ENCODE data around the gene SCN5A.

The SCN5A gene

DNA sequence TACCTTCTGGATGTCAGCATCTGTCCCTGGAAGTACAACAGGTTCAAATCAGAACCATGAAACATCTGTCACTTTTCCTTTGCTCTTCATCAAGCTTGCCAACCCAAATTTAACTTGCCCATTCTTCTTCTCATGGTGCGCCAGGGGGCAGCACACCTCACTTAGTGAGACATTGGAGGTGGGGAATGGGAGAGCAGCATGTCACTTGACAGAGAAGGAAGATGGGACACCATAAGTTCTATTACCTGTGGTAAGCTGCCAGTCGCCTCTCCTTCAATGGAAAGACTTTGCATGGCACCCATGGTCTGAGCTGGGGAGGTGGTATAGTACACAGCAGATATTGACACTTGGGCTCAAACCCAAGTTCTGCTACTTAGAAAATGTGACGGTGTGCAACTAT lies 2.9 kb downstream of the SCN5A start:
- no peak for DNase-seq

GRCh38 chr3:38646062-38646461 lies 3.4 kb downstream of the SCN5A start:
- DNase-seq = no peak

- DNase-seq = no peak
Observed at GRCh38 chr3:38645601-38646000, 3.9 kb downstream of the SCN5A start.

- DNase-seq = no peak
Observed at GRCh38 chr3:38645076-38645475, 4.4 kb downstream of the SCN5A start.

GRCh38 chr3:38644662-38645053 lies 4.8 kb downstream of the SCN5A start:
- no peak for DNase-seq

DNA sequence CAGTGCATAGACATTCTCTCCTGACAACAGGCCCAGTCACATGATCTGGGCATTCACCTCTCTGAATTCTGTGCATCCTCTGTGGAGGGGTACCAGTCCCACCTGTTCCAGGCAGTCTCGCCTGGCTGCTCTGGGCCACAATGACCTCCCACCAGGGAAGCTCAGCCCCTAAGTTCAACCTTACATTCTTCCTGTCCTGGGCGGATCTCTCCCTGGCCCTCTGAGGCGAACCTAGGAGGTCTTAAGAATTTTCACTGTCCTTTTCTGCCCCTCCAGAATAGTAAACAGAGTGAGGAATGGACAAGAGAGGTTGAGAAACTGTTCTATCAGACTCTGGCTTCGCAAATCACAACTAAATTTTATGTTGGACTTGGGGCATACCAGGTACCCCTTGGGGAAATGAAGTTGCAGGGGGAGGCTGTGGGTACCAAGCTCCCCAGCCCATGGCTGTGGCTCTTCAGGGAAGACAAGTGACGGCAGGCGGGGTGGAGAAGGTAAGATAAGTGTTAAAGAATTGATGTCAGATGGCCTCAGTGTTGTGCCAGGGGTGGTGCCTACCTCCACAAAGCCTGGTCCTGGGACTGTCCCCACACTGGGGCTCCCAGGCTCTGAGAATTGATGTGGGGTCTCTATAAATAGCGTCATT lies 5.3 kb downstream of the SCN5A start:
- DNase-seq = no peak

GRCh38 chr3:38643592-38643991 lies 5.9 kb downstream of the SCN5A start:
- DNase-seq = no peak

DNA sequence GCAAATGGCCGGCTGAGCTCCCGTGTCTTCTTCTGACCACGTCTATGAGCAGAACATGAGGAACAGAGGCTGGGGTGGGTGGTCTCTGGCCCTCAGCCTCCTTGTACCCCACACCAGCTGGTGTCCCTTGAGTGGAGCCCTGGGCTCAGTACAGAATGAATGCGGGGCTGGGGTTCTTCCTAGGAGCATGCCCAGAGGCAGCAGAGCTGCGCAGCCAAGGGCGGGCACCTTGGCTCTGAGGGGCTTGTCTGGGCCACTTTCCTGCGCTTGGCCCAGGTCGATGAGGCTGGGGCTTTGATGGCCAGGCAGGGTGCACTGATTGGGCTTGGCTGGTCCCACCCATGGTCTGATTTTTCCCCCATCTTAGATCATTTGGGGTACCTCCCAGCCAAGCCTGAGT lies 6.4 kb downstream of the SCN5A start:
- DNase-seq = no peak

DNA sequence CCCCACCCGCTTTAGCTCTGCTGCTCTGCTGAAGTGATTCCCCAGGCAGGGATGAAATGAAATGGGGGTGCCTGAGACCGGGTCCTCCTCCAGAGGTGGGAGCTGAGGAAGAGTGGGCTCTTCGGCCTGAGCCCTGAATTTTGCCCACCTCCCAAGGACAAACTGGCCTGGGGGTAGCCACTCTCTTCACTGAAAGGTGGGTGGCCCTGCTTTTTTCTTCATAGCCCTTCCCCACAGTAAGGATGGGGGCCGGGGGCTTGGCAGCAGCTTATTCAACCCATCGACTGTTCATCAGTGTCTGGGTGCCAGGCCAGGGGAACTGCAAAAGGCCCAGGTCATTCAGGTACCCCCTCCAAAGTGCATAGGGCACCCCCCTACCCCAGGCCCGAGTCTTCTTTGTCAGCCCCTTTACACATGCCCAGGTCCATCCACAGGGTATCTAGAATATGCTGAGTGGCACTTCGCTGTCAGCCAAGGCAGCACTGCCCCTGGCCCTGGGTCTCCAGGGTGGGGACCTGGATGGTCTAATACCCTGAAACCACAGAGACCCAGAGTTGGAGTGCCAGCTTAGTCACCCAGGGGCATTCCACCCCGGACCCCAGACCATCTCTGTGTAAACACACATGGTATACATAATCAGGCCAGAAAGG lies 7.9 kb downstream of the SCN5A start:
- no peak for DNase-seq

DNA sequence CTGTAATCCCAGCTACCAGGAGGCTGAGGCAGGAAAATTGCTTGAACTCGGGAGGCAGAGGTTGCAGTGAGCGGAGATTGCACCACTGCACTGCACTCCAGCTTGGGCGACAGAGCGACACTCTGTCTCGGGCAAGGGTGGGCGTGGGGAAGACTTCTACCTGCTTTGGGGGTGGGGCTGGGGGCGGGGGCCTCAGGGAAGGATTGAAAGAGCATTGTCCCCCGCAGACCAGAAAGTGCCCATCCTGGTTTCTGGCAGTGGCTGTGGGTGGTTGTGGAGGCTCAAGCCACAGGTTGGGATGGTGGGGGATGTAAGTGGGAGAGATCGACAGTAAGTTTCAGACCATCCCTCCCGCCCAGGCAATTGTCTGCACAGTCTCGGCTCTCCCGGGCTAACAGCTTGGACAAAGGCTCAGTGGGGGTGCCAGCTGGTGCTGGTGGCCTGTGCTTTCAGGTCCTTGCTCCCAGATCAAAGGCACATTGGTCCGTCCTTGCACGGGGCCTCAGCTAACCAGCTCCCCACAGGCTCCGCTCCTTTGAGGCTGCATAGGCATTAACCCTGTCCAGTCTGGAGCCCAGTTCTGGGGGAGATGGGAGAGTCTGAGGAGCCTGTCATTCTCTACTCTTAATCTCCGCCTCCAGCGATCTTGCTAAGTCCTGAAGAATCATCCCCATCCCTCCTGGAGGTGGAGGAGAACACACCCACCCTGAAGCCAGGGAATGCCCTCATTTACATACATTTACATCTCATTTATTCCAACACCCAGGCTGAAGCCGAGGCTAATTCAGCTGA lies 8.6 kb downstream of the SCN5A start:
- no peak for DNase-seq

- no peak for DNase-seq
Observed at GRCh38 chr3:38638354-38638753, 11.1 kb downstream of the SCN5A start.

DNA sequence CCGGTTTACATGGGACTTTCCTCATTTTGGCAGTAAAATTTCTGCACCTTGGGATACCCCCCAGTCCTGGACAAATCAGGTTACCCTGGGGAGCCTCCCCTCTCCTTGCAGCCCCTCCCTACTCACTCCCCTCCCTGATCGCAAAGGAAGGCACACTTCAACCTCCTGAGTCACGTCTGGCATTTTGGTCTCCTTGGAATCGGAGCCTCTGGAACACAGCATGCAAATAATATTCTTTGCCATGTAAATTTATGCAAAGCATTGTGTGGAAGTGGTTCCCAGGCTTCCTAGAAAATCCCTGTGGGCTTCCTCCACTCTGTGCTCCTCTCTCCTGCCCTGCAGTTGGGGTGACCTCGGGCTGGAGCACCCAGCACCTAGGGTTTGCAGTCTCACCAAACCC lies 11.6 kb downstream of the SCN5A start:
- no peak for DNase-seq

DNA sequence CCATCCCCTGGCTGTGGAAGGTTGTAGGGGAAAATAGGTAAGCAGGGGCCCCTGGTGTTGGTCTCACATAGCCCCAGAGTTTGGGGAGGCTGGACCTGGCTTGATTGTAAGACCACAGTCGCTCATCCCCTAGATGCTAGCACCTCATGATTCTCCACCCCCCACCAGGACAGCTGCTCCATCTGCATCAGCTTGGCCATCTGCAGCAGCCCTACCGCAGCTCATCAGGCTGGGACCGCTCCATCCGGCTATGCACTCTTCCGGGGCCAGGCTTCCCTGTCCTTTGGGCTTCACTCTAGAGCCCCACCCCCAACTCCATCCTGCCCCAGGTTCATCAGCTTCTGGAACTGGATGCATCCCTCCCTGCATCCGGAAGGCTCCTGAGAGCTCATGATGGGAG lies 12.6 kb downstream of the SCN5A start:
- no peak for DNase-seq

- DNase-seq = no peak
Observed at GRCh38 chr3:38636464-38636863, 13.0 kb downstream of the SCN5A start.

DNA sequence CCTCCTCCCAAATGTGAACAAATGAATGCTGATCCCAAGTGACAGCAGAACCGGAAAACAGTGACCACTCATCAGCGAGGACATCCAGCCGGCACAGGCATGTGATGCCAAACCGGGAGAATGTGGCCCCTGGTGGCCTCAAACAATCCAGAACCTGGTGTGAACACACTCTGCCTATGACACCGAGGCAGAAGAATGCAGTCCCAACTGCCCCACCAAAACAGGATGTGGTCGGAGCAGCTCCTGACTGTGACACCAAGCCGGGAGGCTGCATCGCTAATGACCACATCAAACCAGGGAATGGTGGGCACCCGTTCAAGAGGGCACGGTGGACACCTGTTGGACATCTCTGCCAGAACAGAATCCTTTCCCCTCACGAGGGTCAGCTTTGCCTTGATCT lies 15.4 kb downstream of the SCN5A start:
- no peak for DNase-seq

- DNase-seq = no peak
Observed at GRCh38 chr3:38632989-38633388, 16.5 kb downstream of the SCN5A start.

DNA sequence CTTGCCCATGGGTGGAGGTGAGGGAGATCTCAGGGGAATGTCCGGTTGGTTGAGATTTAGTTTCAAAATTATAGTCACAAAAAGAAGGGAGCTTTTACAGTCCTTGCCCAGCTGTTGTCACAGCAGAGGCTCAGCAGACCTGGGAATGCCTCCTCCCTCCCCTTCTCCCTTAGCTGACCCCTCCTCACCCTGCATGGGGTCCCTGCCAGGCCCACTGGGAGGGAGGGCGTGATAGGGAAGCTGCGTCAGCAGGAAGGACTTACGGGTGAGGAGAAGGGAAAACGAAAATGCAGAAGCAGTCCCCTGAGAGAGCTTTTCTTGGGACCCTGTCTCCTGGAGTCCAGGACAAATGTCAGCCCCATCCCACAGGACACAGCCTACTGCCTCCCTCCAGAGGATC lies 18.9 kb downstream of the SCN5A start:
- no peak for DNase-seq

DNA sequence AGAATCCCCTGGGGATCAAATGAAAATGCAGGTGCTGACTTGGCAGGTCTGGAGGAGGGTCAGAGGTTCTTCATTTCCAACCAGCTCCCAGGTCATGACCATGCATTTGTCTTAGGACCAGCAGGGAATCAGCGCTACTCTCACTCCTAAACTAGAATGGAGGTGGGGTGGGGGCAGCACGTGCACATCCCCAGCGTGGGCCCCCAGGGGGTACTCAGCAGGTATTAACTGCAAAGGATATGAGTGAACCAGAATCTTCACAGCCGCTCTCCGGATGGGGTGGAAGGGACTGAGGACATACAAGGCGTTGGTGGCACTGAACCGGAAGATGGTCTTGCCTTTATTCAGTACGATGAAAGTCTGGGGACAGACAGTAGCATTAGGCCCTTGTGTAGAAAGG lies 19.4 kb downstream of the SCN5A start:
- no peak for DNase-seq

- no peak for DNase-seq
Observed at GRCh38 chr3:38628835-38629234, 20.7 kb downstream of the SCN5A start.

- no peak for DNase-seq
Observed at GRCh38 chr3:38627956-38628355, 21.5 kb downstream of the SCN5A start.

DNA sequence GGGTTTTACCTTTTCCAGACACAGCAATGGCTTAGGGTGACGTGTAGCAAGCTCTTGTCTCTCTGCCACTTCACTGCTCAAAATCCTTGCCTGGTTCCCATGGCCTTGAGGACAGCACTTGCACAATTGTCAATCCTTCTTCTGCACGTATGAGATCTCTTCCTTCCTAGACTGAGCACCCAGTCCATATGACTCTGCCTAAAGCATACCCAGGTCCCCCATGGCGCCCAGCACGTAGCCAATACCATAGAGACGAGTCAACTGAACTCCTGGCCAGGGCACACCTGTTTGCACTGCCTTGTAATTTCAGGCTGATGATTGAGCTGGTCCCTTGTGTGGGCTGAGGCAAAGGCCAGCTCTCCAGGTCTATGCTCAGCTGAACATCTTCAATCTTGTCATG lies 23.3 kb downstream of the SCN5A start:
- DNase-seq = no peak

GRCh38 chr3:38623539-38623938 lies 25.9 kb downstream of the SCN5A start:
- no peak for DNase-seq

DNA sequence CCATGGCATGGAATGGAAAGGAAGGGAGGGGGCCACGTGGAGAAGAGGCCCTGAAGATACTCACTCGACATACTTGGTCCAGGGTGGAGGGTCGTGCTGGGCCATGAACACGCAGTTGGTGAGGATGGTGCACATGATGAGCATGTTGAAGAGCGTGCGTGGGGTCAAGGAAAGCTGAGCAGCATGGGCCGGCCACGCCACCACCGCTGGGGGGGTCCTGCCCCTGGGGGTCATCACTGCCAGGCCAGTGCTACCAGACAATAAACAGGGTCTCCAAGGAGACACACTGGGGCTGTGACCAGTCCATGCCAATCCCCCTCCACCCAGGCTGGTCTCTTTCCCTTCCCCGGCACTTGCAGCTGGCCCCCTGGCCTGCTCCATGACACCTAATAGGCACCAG lies 27.2 kb downstream of the SCN5A start:
- no peak for DNase-seq

DNA sequence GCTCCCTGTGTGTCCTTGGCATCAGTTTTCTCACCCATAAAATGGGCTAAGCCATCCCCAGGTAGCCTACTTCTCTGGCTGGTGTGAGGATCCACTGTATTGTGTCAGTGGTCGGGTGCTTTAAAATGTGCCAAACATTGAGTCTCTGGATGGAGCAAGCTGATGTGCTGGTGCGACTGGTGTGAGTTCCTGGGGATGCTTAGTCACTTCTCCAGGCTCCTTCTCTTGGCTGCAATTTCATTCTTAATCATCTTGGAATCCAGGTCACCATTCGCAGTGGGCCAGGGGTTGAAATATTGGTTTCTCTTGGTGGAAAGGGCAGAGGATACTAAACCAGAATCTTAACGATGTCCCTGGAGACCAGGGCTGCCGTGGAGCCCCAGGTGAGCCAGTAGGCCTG lies 29.3 kb downstream of the SCN5A start:
- DNase-seq = no peak

All from NCI-H2029 treated with DMSO at 0.1 percent for 48 hours (cell line).